Spleen (tissue), 7 donors: ENCODE results near the gene FRRS1.

ENCODE experiments used
- POLR2A ChIP-seq, 3 donors: fragments of 450-650 bp; IDR thresholded peaks; one replicate each; pipeline ENCODE4 v1.5.1; 2017; ENCODE audit warnings: antibody characterized with exemption in 3 of 3, mild to moderate bottlenecking in 1 of 3
- TF ChIP-seq, protein P1 (sequence below), 11 experiments: fragments of 200-600 bp in 7 of 11; fragments of 450-650 bp in 4 of 11; sonication (generic) in 4 of 11; IDR thresholded peaks in 8 of 11; conservative IDR thresholded peaks in 3 of 11; 1 replicate in 7 of 11; 2 replicates in 4 of 11; pipeline versions ENCODE4 v1.4.0 to v1.8.0; 2016 to 2021; ENCODE audit warnings: antibody characterized with exemption in 11 of 11, inconsistent platforms in 4 of 11, mild to moderate bottlenecking in 1 of 11
- donor health status: DM: no; HTN: no; CAD: no; lungs with moderate emphysema.
- donor health status: DM: no; HTN: no; CAD: no.
- donor health status: DM: no; HTN: no; CAD: no.

- TF ChIP-seq, protein P1, sequence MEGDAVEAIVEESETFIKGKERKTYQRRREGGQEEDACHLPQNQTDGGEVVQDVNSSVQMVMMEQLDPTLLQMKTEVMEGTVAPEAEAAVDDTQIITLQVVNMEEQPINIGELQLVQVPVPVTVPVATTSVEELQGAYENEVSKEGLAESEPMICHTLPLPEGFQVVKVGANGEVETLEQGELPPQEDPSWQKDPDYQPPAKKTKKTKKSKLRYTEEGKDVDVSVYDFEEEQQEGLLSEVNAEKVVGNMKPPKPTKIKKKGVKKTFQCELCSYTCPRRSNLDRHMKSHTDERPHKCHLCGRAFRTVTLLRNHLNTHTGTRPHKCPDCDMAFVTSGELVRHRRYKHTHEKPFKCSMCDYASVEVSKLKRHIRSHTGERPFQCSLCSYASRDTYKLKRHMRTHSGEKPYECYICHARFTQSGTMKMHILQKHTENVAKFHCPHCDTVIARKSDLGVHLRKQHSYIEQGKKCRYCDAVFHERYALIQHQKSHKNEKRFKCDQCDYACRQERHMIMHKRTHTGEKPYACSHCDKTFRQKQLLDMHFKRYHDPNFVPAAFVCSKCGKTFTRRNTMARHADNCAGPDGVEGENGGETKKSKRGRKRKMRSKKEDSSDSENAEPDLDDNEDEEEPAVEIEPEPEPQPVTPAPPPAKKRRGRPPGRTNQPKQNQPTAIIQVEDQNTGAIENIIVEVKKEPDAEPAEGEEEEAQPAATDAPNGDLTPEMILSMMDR (IDR thresholded peaks at IDR 0.05 in 8 of 11, conservative IDR thresholded peaks at IDR 0.05 in 3 of 11) = no peak
- TF ChIP-seq POLR2A (IDR thresholded peaks at IDR 0.05) = no peak
These were observed 84.9 kb downstream of the FRRS1 start for GRCh38 chr1:99681583-99681982.
